GM19043 (cell line): ENCODE results near the gene TRIM41.

Experiments
- ATAC-seq: cut with Tn5 transposase; IDR thresholded peaks from one replicate; pipeline ENCODE4 v1.9.1; 2021; ENCODE audit warnings: low read depth; ENCODE audit not compliant: unreplicated experiment

The TRIM41 gene

GRCh38 chr5:181192337-181193046, 30.6 kb upstream of the TRIM41 start:
- no peak for ATAC-seq

- no peak for ATAC-seq
Measured at GRCh38 chr5:181193656-181194055, 29.4 kb upstream of the TRIM41 start.

- ATAC-seq: no peak
Measured at GRCh38 chr5:181194489-181195248, 28.4 kb upstream of the TRIM41 start.

GRCh38 chr5:181195249-181195761, 27.8 kb upstream of the TRIM41 start:
- no peak for ATAC-seq

GRCh38 chr5:181197326-181197951, 25.6 kb upstream of the TRIM41 start:
- no peak for ATAC-seq

- no peak for ATAC-seq
Measured at GRCh38 chr5:181198106-181198685, 24.9 kb upstream of the TRIM41 start.

GRCh38 chr5:181198905-181199519, 24.1 kb upstream of the TRIM41 start:
- peak; percentile 41 for ATAC-seq

GRCh38 chr5:181199881-181200638, 23.0 kb upstream of the TRIM41 start:
- ATAC-seq: no peak

- ATAC-seq: no peak
Measured at GRCh38 chr5:181200816-181201215, 22.3 kb upstream of the TRIM41 start.

- ATAC-seq: no peak
Measured at GRCh38 chr5:181203093-181203711, 19.9 kb upstream of the TRIM41 start.

- no peak for ATAC-seq
Measured at GRCh38 chr5:181203777-181204112, 19.3 kb upstream of the TRIM41 start.

- ATAC-seq: no peak
Measured at GRCh38 chr5:181204113-181204825, 18.8 kb upstream of the TRIM41 start.

GRCh38 chr5:181204826-181205760, 18.0 kb upstream of the TRIM41 start, which contains the start of gene TRIM7:
Gene TRIM7, minus strand, starts transcription at chr5:181205196. Its CDS starts 86 bp downstream, at chr5:181205110.
- no peak for ATAC-seq

GRCh38 chr5:181205761-181206649, 17.1 kb upstream of the TRIM41 start:
- ATAC-seq: no peak

- ATAC-seq: no peak
Measured at GRCh38 chr5:181207214-181207959, 15.7 kb upstream of the TRIM41 start.

GRCh38 chr5:181207960-181208253, 15.2 kb upstream of the TRIM41 start:
- no peak for ATAC-seq
